B cell (primary cell): Measurements from ENCODE around the gene INTS15. TPM values are rescaled to one million over a fixed set of nuclear protein-coding genes. Genes with fewer than 3 reads are reported as not detected.

Experiments used
- ATAC-seq: fragments of 200-7000 bp; cut with Tn5 transposase; one replicate; pipeline ENCODE4 v1.10.0; 2021; ENCODE audit warnings: low read depth, mild to moderate bottlenecking, moderate number of reproducible peaks, moderate library complexity
- CTCF ChIA-PET: fragments of 350-600 bp; sonication (Branson Sonifier 250); formaldehyde crosslinking; loops from one replicate; lab custom pipeline; 2021; ENCODE audit warnings: antibody characterized with exemption, inconsistent platforms; lab: Charles Lee
- POLR2A ChIA-PET: fragments of 350-600 bp; sonication (Branson Sonifier 250); formaldehyde crosslinking; loops from one replicate; lab custom pipeline; 2021; ENCODE audit warnings: antibody characterized with exemption; lab: Charles Lee
- DNase-seq: peaks from one replicate; pipeline ENCODE4 v3.0.0; 2013
- H2AFZ ChIP-seq: 2 replicates; pipeline ENCODE4 v1.6.1; 2012; ENCODE audit warnings: mild to moderate bottlenecking, low read depth, low read length; ENCODE audit not compliant: insufficient read depth, poor library complexity, severe bottlenecking
- H3K27ac ChIP-seq, 2 donors: 1 replicate in 1 of 2; 2 replicates in 1 of 2; pipeline ENCODE4 v1.5.1; 2012 to 2013; ENCODE audit warnings: low read length in 2 of 2, mild to moderate bottlenecking in 2 of 2, moderate library complexity in 1 of 2
- H3K27me3 ChIP-seq, 4 experiments: fragments of 200-600 bp in 1 of 4; sonication (generic) in 1 of 4; replicated peaks in 1 of 4; 1 replicate in 2 of 4; 2 replicates in 2 of 4; pipeline versions ENCODE4 v1.6.1 to v1.7.0; 2013 to 2016; ENCODE audit warnings: low read length in 3 of 4, mild to moderate bottlenecking in 2 of 4, mixed read lengths in 1 of 4, moderate library complexity in 1 of 4; ENCODE audit not compliant: insufficient read depth in 4 of 4, control insufficient read depth in 3 of 4; ENCODE audit errors: control extremely low read depth in 1 of 4
- H3K36me3 ChIP-seq, 2 experiments: replicated peaks in 1 of 2; 1 replicate in 1 of 2; 2 replicates in 1 of 2; pipeline versions ENCODE4 v1.6.1 to v1.7.1; 2013; ENCODE audit warnings: low read length in 1 of 2; ENCODE audit not compliant: insufficient read depth in 2 of 2, control insufficient read depth in 1 of 2; ENCODE audit errors: control extremely low read depth in 1 of 2, extremely low read depth in 1 of 2
- H3K4me1 ChIP-seq, 2 donors: fragments of 200-600 bp in 1 of 2; sonication (generic) in 1 of 2; 1 replicate in 1 of 2; 2 replicates in 1 of 2; pipeline versions ENCODE4 v1.5.1 to v1.6.1; 2013 to 2017; ENCODE audit warnings: low read length in 2 of 2; ENCODE audit not compliant: control insufficient read depth in 2 of 2, insufficient read depth in 2 of 2
- H3K4me2 ChIP-seq: replicated peaks from 2 replicates; pipeline ENCODE3; 2012; ENCODE audit warnings: mild to moderate bottlenecking, low read depth, low read length; ENCODE audit not compliant: poor library complexity, severe bottlenecking
- H3K4me3 ChIP-seq, 5 experiments: fragments of 200-600 bp in 1 of 5; sonication (generic) in 1 of 5; 1 replicate in 3 of 5; 2 replicates in 2 of 5; pipeline versions ENCODE4 v1.5.1 to v1.7.0; 2011 to 2016; ENCODE audit warnings: low read length in 4 of 5, mild to moderate bottlenecking in 4 of 5, low read depth in 2 of 5, control low read depth in 1 of 5, moderate library complexity in 1 of 5; ENCODE audit not compliant: insufficient read depth in 1 of 5; ENCODE audit errors: control extremely low read depth in 1 of 5, extremely low read depth in 1 of 5
- H3K79me2 ChIP-seq: fragments of 200-600 bp; sonication (generic); one replicate; pipeline ENCODE4 v1.6.0; 2016; ENCODE audit warnings: low read length; ENCODE audit not compliant: control insufficient read depth, insufficient read depth
- H3K9ac ChIP-seq: fragments of 200-600 bp; sonication (generic); 2 replicates; pipeline ENCODE4 v1.6.1; 2017; ENCODE audit warnings: mild to moderate bottlenecking, low read length, moderate library complexity
- H3K9me3 ChIP-seq, 3 donors: one replicate each; pipeline versions ENCODE4 v1.6.1 to v1.7.1; 2013; ENCODE audit warnings: low read length in 2 of 3; ENCODE audit not compliant: control insufficient read depth in 2 of 3, insufficient read depth in 1 of 3; ENCODE audit errors: control extremely low read depth in 1 of 3
- H4K20me1 ChIP-seq: 2 replicates; pipeline ENCODE4 v1.6.0; 2012; ENCODE audit warnings: mild to moderate bottlenecking, low read length; ENCODE audit not compliant: insufficient read depth, control insufficient read depth, poor library complexity, severe bottlenecking
- H3K27ac Mint-ChIP-seq: one replicate; pipeline ENCODE4 v1.8.0; 2021; ENCODE audit warnings: mixed read lengths
- H3K27me3 Mint-ChIP-seq: one replicate; pipeline ENCODE4 v1.8.0; 2021; ENCODE audit warnings: mixed read lengths
- H3K4me1 Mint-ChIP-seq: one replicate; pipeline ENCODE4 v1.8.0; 2021; ENCODE audit warnings: mixed read lengths
- H3K4me3 Mint-ChIP-seq: one replicate; pipeline ENCODE4 v1.8.0; 2021; ENCODE audit warnings: mixed read lengths
- H3K9me3 Mint-ChIP-seq: one replicate; pipeline ENCODE4 v1.8.0; 2022; ENCODE audit warnings: mixed read lengths; ENCODE audit not compliant: insufficient read depth
- CTCF ChIP-seq: fragments of 200-600 bp; IDR thresholded peaks from one replicate; pipeline ENCODE4 v1.8.0; 2022; ENCODE audit warnings: antibody characterized with exemption, mild to moderate bottlenecking
- EZH2 ChIP-seq: IDR thresholded peaks from 2 replicates; pipeline ENCODE4 v1.6.1; 2012; ENCODE audit warnings: borderline replicate concordance, low read depth, mild to moderate bottlenecking, moderate library complexity, low read length; ENCODE audit not compliant: insufficient read depth, poor library complexity, severe bottlenecking
- WGBS: methylation state at CpG from one replicate; pipeline ENCODE4 v1.1.5; 2013; ENCODE audit warnings: missing lambda C conversion rate; ENCODE audit not compliant: insufficient coverage; 5-methylcytosine and 5-hydroxymethylcytosine counted together
- intact Hi-C: fragments of 100-400 bp; cut with micrococcal nuclease; formaldehyde crosslinking; loops from one replicate; pipeline ENCODE4 v1.10.0; 2022
- polyA plus RNA-seq: library from polyadenylated mRNA; depleted of rRNA; stranded (reverse); fragments of >200 nt; gene quantifications from 2 replicates; pipeline ENCODE4 v1.2.3, GENCODE V29; 2012
- total RNA-seq, 2 donors: library from RNA; stranded (reverse); fragments of 120-200 nt in 1 of 2; gene quantifications; 1 replicate in 1 of 2; 2 replicates in 1 of 2; pipeline versions ENCODE4 v1.2.3 to v1.2.4, GENCODE V29; 2013 to 2022

The INTS15 gene
- total and polyA plus RNA-seq, 2 donors (not counting 1 experiment from before 2014, with no cell fraction given), result 57.1 to 63.2 TPM

GRCh38 chr7:6567886-6568285 lies 21.9 kb upstream of the INTS15 start:
- Mint-ChIP-seq H3K27me3 (peaks cover 16% of the 10 kb centered on the region), H3K27ac (no peak overlapping the region), H3K9me3 (no peaks in the 10 kb centered on the region), H3K4me3 (no peak overlapping the region), H3K4me1 (no peaks in the 10 kb centered on the region)
- no peaks in the 10 kb centered on the region for H3K79me2 ChIP-seq
- ChIA-PET CTCF (no interaction called here), POLR2A (no interaction called here)
- intact Hi-C loops, result no loop called here
- no peaks in the 10 kb centered on the region for H3K9me3 ChIP-seq
- H3K4me2 ChIP-seq, result no peak overlapping the region
- no peak overlapping the region for H3K4me3 ChIP-seq
- ATAC-seq (no peak), DNase-seq (no peak)
- no peak overlapping the region for H2AFZ ChIP-seq
- no peak overlapping the region for H3K27ac ChIP-seq
- H3K4me1 ChIP-seq, result no peaks in the 10 kb centered on the region
- 100% methylated on average over 2 of the region's 3 CpGs for WGBS
- no peak for TF ChIP-seq EZH2
- no peaks in the 10 kb centered on the region for H3K36me3 ChIP-seq
- H4K20me1 ChIP-seq, result no peaks in the 10 kb centered on the region
- no peak overlapping the region for H3K9ac ChIP-seq
- peaks cover 0 to 4% (median 0%) of the 10 kb centered on the region in 4 experiments for H3K27me3 ChIP-seq

- peaks cover 0 to 4% (median 0%) of the 10 kb centered on the region in 4 experiments for H3K27me3 ChIP-seq
- no peak overlapping the region for H3K27ac Mint-ChIP-seq
These were observed 18.6 kb upstream of the INTS15 start for GRCh38 chr7:6571160-6571779.

More at GRCh38 chr7:6571160-6571779, 18.6 kb upstream of the INTS15 start:
- ATAC-seq (no peak), DNase-seq (no peak)
- no peak overlapping the region for H3K4me2 ChIP-seq
- H3K4me3 ChIP-seq, result no peak overlapping the region
- H2AFZ ChIP-seq, result no peak overlapping the region
- no peak overlapping the region for H3K27ac ChIP-seq
- WGBS, result 74% methylated on average over 3 of the region's 7 CpGs
- no peaks in the 10 kb centered on the region for H3K4me1 ChIP-seq
- CTCF ChIA-PET, result no interaction called here
- H3K9me3 ChIP-seq, result no peaks in the 10 kb centered on the region
- no peak overlapping the region for H3K9ac ChIP-seq
- H3K4me3 Mint-ChIP-seq, result no peak overlapping the region
- TF ChIP-seq CTCF, result no peak
- no peak for TF ChIP-seq EZH2
- POLR2A ChIA-PET, result no interaction called here
- H3K36me3 ChIP-seq, result no peaks in the 10 kb centered on the region
- peaks cover 14% of the 10 kb centered on the region for H3K27me3 Mint-ChIP-seq
- peaks cover 3% of the 10 kb centered on the region for H3K4me1 Mint-ChIP-seq
- no peaks in the 10 kb centered on the region for H3K79me2 ChIP-seq
- intact Hi-C loops, result no loop called here
- no peaks in the 10 kb centered on the region for H3K9me3 Mint-ChIP-seq
- no peaks in the 10 kb centered on the region for H4K20me1 ChIP-seq
